ENCODE data around the gene ABCD3. TPM values are rescaled to one million over a fixed set of nuclear protein-coding genes. Genes with fewer than 3 reads are reported as not detected.

ABCD3 gene
- total and polyA plus RNA-seq, 2 of the 13 experiments (the other 11 are each of a cell fraction or from before 2014, with no cell fraction given): 27.5 to 166 TPM

DNA sequence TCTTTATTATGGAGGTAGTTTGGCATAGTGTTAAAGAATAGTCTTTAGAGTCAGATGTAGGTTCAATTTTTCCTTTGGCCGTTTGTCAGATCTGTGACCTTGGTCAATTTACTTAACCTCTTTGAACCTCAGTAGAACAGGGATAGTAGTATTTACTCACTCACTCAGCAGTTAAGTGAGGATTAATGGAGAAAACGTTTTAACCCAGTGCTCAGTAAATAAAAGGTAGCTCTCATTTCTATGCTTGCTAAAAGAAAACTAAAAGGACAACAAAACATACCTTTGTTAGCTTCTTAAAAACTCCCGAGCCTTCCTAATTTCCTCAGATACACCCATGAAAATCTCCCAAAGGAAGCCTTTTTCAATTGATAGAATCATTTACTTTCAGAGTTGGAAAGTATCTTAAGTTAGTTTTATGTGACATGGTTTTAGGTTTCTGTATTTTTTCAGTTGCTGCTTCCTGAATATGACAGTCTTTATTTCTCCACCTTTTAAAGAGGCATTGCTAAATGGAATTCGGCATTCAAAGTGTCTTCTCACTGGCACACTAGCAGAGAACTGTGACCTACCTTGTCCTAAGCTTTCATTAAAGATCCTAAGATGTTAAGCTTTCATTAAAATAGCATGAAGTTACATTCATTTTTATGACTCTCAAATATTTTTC is 7.8 kb downstream of the ABCD3 start (continued):
- TF ChIP-seq ZNF75D (CRISPR knock-in tag; IDR thresholded peaks at IDR 0.05; ENCODE audit: borderline replicate concordance) (no peak), ZNF333 (CRISPR knock-in tag; IDR thresholded peaks at IDR 0.05; ENCODE audit: borderline replicate concordance) (no peak), HOXA9 (CRISPR knock-in tag; IDR thresholded peaks at IDR 0.05; ENCODE audit: borderline replicate concordance) (no peak), NR3C1 (CRISPR knock-in tag; IDR thresholded peaks at IDR 0.05) (no peak), JDP2 (CRISPR knock-in tag; IDR thresholded peaks at IDR 0.05; ENCODE audit: borderline replicate concordance) (no peak), ESRRA (CRISPR knock-in tag; IDR thresholded peaks at IDR 0.05; ENCODE audit: low read depth) (no peak), KMT2A (CRISPR knock-in tag; IDR thresholded peaks at IDR 0.05) (no peak), ZNF296 (CRISPR knock-in tag; conservative IDR thresholded peaks at IDR 0.05) (no peak), ZBTB38 (CRISPR knock-in tag; IDR thresholded peaks at IDR 0.05) (no peak), CCAR2 (optimal IDR thresholded peaks at IDR 0.05; ENCODE audit: low read depth, low read length) (no peak)
- TF ChIP-seq, protein P1, sequence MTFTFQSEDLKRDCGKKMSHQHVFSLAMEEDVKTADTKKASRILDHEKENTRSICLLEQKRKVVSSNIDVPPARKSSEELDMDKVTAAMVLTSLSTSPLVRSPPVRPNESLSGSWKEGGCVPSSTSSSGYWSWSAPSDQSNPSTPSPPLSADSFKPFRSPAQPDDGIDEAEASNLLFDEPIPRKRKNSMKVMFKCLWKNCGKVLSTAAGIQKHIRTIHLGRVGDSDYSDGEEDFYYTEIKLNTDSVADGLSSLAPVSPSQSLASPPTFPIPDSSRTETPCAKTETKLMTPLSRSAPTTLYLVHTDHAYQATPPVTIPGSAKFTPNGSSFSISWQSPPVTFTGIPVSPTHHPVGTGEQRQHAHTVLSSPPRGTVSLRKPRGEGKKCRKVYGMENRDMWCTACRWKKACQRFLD (CRISPR knock-in tag; IDR thresholded peaks at IDR 0.05; ENCODE audit: borderline replicate concordance): no peak
- TF ChIP-seq, protein P2, sequence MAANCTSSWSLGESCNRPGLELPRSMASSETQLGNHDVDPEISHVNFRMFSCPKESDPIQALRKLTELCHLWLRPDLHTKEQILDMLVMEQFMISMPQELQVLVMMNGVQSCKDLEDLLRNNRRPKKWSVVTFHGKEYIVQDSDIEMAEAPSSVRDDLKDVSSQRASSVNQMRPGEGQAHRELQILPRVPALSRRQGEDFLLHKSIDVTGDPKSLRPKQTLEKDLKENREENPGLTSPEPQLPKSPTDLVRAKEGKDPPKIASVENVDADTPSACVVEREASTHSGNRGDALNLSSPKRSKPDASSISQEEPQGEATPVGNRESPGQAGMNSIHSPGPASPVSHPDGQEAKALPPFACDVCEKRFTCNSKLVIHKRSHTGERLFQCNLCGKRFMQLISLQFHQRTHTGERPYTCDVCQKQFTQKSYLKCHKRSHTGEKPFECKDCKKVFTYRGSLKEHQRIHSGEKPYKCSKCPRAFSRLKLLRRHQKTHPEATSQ (CRISPR knock-in tag; IDR thresholded peaks at IDR 0.05; ENCODE audit: borderline replicate concordance): peak; percentile 53; the same call in 1 of the 2 replicates
- TF ChIP-seq, protein P3, sequence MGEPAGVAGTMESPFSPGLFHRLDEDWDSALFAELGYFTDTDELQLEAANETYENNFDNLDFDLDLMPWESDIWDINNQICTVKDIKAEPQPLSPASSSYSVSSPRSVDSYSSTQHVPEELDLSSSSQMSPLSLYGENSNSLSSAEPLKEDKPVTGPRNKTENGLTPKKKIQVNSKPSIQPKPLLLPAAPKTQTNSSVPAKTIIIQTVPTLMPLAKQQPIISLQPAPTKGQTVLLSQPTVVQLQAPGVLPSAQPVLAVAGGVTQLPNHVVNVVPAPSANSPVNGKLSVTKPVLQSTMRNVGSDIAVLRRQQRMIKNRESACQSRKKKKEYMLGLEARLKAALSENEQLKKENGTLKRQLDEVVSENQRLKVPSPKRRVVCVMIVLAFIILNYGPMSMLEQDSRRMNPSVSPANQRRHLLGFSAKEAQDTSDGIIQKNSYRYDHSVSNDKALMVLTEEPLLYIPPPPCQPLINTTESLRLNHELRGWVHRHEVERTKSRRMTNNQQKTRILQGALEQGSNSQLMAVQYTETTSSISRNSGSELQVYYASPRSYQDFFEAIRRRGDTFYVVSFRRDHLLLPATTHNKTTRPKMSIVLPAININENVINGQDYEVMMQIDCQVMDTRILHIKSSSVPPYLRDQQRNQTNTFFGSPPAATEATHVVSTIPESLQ (CRISPR knock-in tag; conservative IDR thresholded peaks at IDR 0.05): no peak
- TF ChIP-seq, protein P4, sequence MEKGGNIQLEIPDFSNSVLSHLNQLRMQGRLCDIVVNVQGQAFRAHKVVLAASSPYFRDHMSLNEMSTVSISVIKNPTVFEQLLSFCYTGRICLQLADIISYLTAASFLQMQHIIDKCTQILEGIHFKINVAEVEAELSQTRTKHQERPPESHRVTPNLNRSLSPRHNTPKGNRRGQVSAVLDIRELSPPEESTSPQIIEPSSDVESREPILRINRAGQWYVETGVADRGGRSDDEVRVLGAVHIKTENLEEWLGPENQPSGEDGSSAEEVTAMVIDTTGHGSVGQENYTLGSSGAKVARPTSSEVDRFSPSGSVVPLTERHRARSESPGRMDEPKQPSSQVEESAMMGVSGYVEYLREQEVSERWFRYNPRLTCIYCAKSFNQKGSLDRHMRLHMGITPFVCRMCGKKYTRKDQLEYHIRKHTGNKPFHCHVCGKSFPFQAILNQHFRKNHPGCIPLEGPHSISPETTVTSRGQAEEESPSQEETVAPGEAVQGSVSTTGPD (CRISPR knock-in tag; IDR thresholded peaks at IDR 0.05): no peak
- TF ChIP-seq, protein P5, sequence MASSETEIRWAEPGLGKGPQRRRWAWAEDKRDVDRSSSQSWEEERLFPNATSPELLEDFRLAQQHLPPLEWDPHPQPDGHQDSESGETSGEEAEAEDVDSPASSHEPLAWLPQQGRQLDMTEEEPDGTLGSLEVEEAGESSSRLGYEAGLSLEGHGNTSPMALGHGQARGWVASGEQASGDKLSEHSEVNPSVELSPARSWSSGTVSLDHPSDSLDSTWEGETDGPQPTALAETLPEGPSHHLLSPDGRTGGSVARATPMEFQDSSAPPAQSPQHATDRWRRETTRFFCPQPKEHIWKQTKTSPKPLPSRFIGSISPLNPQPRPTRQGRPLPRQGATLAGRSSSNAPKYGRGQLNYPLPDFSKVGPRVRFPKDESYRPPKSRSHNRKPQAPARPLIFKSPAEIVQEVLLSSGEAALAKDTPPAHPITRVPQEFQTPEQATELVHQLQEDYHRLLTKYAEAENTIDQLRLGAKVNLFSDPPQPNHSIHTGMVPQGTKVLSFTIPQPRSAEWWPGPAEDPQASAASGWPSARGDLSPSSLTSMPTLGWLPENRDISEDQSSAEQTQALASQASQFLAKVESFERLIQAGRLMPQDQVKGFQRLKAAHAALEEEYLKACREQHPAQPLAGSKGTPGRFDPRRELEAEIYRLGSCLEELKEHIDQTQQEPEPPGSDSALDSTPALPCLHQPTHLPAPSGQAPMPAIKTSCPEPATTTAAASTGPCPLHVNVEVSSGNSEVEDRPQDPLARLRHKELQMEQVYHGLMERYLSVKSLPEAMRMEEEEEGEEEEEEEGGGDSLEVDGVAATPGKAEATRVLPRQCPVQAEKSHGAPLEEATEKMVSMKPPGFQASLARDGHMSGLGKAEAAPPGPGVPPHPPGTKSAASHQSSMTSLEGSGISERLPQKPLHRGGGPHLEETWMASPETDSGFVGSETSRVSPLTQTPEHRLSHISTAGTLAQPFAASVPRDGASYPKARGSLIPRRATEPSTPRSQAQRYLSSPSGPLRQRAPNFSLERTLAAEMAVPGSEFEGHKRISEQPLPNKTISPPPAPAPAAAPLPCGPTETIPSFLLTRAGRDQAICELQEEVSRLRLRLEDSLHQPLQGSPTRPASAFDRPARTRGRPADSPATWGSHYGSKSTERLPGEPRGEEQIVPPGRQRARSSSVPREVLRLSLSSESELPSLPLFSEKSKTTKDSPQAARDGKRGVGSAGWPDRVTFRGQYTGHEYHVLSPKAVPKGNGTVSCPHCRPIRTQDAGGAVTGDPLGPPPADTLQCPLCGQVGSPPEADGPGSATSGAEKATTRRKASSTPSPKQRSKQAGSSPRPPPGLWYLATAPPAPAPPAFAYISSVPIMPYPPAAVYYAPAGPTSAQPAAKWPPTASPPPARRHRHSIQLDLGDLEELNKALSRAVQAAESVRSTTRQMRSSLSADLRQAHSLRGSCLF (CRISPR knock-in tag; IDR thresholded peaks at IDR 0.05; ENCODE audit: borderline replicate concordance): no peak
- TF ChIP-seq, protein P6, sequence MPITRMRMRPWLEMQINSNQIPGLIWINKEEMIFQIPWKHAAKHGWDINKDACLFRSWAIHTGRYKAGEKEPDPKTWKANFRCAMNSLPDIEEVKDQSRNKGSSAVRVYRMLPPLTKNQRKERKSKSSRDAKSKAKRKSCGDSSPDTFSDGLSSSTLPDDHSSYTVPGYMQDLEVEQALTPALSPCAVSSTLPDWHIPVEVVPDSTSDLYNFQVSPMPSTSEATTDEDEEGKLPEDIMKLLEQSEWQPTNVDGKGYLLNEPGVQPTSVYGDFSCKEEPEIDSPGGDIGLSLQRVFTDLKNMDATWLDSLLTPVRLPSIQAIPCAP (CRISPR knock-in tag; IDR thresholded peaks at IDR 0.05; ENCODE audit: low read depth): no peak

Data from HepG2 (cell line).